HG03378 (cell line): ENCODE results near the gene ZNF764.

ENCODE experiments used
- ATAC-seq: cut with Tn5 transposase; IDR thresholded peaks from one replicate; pipeline ENCODE4 v1.9.1; 2021; ENCODE audit warnings: mild to moderate bottlenecking, moderate library complexity; ENCODE audit not compliant: unreplicated experiment

ZNF764 gene

DNA sequence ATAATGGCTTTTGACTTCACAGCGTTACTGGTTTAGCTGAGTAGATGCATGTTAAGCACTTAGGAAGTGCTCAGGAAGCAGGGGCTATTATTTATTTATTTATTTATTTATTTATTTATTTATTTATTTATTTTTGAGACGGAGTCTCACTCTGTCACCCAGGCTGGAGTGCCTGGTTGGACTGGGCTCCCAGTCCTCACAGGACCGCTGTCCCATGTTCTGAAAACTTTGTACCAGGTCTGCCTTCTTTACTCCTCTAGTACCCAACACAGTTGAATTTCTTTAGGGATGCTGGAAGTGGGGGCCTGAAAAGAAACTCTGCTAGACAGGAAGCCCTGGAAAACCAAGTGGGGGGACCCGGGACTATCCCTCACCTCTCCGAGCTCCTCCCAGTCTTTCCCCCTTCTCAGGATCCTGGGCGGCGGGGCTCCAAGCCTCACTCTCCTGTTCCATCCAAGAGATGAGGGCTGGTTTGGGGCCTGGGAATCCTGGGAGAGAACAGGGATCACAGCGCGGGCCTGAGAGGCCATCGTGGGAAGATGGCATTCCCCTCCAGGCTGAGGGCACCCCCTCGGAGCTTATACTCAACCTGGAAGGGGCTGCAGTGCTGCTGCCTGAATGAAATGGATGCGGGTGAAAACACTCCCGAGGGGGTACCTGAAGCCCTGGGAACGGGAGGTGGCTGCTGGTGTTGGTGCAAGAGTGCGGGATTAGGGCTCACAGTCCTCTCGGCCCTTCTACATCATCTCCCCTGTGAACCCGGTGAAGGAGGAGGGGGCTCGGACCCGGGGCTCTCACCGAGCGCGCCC is 12.7 kb upstream of the ZNF764 start:
- ATAC-seq, result no peak

DNA sequence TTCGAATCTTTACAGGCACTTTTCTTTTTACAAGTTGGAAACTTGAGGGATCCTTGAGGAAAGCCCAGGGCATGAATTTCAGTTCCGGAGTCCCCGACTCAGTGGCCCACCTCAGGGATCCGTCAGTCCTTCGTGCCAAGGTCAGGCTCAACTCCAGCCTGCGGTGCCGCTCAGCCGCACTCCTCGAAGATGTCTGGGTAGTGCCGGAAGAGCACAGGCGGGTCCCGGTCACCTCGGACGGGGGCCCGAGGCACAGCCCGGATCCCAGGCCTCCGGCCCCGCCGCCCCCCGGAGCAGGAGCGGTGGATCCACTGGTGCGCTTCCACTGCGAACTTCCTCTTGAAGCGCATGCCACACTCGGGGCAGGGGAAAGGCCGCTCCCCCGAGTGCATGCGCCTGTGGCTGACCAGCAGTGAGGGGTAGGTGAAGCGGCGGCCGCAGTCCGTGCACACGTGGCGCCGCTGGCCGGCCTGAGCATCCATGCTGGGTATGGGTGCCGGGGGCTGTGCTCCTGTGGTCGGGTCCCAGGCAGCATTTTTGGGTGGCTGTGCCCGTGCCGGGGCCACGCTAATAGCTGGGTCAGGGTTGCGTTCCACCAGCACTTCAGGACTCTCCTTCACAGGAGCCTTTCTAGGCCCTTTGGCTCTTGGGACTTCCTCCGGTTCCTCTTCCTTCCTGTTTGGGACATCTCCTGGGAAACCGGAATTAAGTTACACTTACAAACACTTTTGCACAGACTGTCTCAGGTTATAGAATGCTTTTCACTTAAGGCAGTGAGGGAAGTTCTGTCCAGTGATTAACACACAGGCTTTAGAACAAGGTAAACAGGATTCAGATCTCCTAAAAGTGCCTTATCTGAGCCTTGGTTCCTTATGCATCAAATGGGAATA is 11.8 kb upstream of the ZNF764 start:
- no peak for ATAC-seq

DNA sequence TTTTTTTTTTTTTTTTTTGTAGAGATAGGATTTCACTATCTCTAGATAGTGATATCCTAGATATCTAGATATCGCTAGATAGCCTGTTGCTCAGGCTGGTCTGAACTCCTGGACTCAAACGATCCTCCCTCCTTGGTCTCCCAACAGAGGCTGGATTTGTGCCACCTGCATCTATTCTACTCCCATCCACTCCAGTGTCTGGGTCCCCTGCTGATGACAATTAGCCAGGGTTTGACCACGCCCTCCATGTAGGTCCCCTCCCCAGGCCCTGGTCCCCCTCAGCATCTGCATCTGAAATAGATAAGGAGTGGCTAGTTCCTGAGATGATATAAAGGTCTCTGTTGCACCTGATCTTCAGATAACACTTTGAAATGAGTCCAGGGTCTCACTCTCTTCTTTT is 11.1 kb upstream of the ZNF764 start:
- no peak for ATAC-seq

DNA sequence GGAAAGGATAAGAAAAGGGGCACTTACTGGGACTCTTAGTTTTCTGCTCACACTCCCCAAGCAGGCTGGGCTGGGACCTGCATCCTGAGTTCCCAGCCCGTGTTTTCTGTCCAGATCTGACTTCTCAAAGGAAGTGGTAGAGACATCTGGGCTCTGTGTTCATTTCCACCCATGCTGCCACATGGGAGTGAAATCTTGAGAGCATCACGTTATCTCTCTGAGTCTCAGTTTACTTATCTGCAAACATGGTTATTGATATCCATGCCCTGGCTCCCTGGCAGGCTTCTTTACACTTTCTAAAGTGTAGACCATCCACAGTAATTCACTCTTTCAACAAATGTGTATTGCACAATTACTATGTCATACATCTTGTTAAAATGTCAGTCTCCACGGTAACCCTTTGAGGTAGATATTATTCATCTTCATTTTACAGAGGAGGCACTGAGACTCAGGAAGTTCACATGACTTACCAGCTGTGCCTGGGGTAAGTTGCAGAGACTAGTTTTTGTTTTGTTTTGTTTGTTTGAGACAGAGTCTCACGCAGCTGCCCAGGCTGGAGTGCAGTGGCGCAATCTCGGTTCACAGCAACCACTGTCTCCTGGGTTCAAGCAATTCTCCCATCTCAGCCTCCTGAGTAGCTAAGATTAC is 9.9 kb upstream of the ZNF764 start:
- ATAC-seq, result peak; percentile 34

DNA sequence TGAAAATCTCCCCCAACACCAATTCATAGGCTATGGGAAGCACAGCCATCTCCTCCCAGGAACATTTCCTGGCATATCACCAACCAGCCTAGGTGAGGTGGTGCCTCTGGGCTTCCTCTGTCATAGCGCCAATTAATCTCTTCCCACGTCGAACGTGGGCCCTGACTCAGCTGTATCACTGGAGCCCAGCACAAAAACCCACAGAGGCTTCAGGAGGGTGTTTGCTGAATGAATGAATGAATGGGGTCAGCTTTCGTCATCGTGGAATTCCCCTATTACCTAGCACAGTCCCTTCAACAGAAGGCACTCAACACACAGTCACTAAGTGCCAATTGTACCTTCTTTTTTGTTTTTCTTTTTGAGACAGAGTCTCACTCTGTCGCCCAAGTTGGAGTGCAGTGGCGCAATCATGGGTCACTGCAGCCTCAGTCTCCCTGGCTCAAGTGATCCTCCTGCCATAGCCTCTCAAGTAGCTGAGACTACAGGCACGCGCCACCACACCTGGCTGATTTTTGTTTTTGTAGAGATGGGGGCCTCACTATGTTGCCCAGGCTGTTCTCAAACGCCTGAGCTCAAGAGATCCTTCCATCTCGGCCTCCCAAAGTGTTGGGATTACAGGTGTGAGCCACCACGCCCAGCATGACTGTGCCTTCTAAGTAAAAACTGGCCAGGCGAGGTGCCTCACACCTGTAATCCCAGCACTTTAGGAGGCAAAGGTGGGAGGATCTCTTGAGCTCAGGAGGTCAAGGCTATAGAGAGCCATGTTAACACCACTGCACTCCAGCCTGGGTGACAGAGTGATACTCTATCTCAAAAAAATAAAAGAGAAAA is 9.2 kb upstream of the ZNF764 start:
- no peak for ATAC-seq

DNA sequence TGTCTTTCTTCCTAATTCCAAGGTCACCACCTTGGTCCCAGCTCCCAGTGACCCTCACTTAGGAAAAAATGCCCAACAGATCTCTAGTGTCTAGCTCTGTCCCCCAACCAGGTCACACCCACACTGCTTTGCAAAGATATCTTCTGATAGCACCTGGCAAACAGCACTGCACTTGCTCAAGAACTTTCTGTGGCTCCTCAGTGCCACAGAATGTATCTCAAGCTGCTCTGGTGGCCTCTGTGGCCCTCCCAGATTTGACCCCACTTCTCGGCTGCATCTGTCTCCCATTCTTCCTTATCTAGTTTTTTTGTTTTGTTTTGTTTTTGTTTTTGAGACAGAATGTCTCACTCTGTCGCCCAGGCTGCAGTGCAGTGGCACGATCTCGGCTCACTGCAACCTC is 8.4 kb upstream of the ZNF764 start:
- ATAC-seq, result no peak

DNA sequence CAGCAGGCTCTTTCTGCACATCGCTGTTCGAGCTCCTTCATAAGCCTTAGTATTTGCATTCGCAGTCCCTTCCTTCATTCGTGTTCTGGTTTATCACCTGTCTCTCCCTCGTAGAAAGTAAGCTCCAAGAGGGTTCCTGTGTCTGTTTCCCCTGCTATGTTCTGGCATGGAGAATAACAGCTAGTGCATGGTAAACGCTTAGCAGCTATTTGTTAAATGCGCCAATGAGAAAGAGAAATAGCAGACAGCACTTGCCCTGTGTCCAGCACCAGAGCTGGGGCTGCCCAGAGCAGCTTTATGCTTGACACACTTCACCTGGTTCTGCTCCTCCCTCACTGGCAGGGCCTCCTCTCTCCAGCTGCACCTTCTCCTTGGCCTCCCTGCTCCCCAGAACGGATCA is 7.8 kb upstream of the ZNF764 start:
- ATAC-seq, result no peak

DNA sequence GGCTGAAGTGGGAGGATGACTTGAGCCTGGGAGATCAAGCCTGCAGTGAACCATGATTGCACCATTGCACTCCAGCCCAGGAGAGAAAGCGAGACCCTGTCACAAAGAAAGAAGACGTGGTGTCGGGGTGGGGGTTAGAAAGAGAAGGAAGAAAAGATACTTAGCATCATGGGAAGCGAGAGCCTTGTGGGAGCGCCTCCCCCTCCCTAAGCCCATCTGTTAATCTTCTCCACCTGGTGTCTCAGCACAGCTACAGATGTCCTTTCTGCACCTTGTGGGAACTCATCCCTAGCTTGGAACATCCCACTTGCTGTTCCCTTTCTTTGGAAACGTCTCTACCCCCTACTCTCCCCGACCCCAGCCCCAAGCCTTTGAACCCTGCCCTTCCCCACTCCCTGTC is 7.4 kb upstream of the ZNF764 start:
- no peak for ATAC-seq

DNA sequence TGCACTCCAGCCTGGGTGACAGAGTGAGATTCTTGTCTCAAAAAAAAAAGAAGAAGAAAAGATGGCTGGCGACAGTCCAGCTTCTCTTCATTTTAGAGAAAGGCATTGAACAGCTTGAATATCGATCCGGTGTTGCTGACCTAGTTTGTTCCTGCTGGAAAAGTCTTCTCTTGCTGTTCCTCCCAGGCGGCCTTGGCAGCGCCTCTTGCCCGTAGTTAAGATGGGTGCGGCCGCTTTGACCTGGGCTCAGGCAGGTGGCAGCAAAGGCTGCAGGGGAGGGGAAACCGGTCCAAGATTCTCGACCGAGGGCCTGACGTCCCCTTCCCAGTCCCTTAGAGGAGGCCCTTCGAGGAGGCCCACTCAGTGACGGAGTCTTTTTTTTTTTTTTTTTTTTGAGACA is 3.8 kb upstream of the ZNF764 start:
- ATAC-seq, result no peak

DNA sequence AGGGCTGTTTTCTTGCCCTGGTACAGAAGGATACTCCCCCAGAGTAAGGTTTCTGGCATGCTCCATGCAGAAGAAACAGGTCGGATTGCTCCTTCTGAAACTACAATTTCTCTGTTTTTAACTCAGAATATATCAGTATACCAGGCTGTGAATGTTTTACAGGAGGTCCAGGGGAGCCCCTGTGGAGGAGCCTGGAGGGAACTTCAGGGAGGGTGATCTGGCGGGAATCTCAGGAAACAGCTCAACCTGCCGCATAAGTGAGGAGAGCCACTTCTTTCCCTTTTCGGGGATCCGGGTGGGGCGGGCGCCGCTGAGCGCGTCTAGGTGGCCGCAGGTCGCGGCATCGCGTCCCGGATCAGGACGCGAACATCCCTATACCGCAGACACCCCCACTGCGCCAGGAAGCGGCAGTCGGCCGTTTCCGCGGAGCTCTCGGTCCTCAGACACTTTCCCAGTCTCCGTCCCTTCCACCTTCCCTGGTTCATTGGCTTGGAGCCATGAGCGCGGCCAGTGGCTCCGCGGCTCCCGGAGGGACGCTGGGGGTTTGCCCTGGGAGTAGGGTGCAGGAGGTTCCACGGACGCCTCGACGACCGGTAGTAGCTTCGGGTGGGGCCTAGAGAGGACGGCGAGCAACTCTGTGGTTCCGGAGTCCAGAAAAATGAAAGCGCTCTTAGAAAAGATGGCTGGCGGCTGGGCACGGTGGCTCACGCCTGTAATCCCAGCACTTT is 3.1 kb upstream of the ZNF764 start:
- ATAC-seq, result no peak

DNA sequence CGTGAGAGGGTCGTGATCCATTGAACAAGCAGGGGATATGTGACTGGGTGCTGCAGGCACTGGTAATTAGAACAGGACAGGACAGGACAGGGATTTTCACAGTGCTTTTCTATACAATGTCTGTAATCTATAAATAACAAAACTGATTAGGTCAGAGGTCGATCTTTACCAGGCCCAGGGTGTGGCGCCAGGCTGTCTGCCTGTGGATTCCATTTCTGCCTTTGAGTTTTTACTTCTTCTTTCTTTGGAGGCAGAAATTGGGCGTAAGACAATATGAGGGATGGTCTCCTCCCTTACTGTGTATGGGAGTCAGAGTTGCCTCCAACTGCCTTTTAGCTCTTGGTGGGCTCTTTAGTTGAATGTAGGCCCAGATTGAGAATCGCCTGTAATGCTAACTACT is 1.5 kb upstream of the ZNF764 start:
- no peak for ATAC-seq

DNA sequence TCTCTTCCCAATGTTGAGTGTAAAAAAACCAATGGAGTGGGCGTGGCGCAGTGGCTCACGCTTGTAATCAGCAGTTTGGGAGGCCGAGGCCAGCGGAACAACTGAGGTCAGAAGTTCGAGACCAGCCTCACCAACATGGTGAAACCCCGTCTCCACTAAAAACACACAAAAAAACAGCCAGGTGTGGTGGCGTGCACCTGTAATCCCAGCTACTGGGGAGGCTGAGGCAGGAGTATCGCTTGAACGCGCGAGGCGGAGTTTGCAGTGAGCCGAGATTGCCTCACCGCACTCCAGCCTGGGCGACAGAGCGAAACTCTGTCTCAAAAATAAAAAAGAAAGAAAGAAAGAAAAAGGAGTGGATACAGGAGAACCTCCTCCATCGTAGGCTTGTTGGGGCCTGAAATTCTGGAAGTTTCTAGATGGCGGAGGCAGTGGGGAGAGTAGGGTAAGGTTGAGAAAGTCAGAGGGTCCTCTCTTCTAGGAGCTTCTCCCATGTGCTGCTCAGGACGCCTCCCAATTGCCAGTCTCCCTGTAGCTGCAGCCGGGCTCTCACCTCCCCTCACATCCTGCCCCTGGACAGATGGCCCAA is 709 bp upstream of the ZNF764 start:
- ATAC-seq, result no peak

DNA sequence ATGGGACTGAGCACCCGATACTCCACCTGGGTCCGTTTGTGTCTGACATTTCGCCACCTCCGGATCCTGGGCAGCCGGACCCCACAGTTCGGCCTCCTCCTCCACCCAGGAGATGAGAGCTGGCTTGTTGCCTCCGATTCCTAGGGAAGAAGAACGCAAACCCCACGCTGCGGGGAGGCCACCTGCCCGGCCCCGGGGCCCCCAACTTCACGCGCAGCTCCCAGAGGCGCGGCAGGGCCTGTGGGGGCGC is 542 bp downstream of the ZNF764 start:
- peak; percentile 21 for ATAC-seq

DNA sequence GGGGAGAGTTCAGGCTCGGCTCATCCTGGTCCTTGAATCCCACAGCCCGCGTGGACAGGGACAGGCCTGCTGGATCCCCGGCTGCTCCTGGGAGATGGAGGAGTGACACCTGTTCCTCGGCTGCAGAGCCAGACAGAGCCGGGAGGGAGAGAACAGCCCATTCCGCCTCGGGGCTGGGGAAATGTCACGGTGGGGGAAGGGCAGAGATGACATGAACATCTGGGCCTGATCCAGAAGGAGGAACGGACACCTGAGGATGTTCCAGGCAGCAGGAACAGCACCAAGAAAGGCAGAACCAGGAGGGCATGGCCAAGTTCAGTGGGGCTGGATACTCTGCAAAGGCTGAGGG is 2.1 kb downstream of the ZNF764 start:
- no peak for ATAC-seq

DNA sequence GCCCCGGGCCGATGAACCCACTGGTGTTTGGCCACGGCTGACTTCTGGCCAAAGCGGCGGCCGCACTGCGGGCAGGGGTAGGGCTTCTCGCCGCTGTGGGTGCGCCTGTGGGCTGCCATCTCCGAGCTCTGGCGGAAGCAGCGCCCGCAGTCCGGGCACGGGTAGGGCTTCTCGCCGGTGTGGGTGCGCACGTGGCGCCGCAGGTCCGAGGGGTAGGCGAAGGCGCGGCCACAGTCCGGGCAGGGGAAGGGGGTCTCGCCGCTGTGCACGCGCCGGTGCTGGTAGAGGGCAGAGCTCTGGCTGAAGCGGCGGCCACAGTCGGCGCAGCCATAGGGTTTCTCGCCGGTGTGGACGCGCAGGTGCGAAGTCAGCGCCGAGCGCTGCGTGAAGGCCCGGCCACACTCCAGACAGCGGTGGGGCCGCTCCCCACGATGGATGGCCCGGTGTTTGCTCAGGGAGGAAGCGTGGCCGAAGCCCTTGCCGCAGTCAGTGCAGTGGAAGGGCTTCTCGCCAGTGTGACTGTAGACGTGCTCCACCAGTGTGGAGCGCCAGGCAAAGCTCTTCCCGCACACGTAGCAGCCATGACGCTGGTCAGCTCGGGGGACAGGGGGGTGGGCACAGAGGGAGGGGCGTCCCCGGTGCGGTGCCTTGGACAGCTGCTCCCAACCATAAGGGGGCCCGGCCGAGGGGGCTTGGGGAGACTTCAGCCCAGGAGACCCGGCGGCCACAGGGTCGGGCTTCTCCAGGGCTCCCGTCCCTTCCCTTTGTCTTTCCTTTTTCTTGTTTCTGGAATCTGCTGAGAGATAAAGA is 2.7 kb downstream of the ZNF764 start:
- ATAC-seq, result no peak

DNA sequence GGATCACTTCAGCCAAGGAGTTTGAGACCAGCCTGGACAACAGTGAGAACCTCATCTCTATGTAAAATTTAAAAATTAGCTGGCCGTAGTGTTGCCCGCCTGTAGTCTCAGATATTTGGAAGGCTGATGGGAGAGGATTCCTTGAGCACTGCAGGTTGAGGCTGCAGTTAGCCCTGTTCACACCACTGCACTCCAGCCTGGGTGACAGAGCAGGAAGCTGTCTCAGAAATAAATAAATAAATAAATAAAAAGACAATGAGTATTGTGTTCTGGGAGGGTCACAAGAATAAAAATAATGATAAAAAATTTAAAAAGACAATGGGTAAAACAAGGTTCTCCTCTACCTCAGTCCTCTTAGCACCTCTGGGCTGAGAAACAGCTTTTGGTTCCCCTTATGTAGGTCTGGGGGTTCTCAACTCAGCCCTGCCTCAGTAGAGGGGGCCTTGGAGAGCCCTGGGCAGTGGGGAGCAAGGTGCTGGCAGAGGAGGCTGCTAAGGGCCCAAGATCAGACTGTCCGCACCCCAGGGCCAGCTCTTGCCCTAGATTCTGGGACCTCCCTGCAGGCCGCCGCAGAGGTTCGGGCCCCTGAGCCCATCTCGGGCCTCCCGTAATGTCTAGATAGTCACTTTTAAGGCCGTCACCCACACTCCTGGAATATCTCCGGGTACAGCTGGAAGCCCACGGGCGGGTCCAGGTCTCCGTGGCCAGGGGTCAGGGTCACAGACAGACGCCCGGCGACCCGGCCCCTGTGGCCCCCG is 3.4 kb downstream of the ZNF764 start:
- no peak for ATAC-seq

DNA sequence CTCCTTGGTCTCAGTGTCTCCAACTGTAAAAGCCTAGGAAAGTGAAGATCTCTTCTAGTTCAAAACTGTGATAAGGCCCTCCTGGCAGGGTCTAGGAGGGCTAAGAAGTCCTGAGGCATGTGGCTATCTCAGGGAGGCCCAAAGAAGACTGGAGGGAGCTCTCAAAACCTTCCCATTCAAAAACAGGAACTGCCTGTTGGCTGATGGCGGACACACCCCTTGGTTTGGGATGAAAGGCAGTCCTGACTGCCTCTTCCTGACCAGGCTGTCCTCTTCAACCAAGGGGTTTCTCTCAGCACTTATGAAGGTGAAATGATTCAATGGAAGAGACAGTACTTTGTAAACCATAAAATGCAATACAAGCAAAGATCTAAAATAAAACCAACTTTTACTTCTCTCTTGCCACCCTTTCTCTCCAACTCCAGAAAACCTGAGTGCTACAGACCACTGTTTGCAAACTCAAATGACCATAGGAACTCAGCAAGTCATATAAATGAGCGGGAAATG is 4.7 kb downstream of the ZNF764 start:
- ATAC-seq, result no peak

DNA sequence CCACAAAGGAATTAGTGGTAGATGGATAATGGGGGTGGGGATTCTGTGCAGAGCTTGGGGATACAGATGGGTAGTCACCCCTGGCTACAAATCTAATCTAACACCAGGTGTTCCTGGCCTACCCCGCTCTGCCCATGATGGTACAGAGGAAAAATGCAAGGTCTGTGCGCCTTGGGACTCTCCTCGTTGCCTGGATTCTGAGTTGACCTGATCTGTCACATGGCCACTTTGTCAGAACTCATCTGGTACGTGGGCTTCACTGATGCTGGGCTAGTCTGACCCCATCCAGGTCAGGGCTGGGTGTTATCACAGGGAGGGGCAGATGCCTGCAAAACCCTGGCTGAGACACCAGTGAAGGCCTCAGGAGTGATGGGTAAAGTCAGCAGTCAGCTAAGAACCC is 5.2 kb downstream of the ZNF764 start:
- no peak for ATAC-seq
